GM20431 (cell line): ENCODE data around the gene PIGH.
"Not testable (repeated sequence)": the region's sequence is repeated elsewhere in the genome, so short reads cannot be mapped to it uniquely, and the experiment has no call there.

Experiments used
- in situ Hi-C: fragments of 300-500 bp; cut with MseI, MboI; formaldehyde crosslinking; loops from one replicate; pipeline ENCODE4 v1.15.0; 2020; ENCODE audit warnings: low sequenced_read_pairs; ENCODE audit not compliant: unreplicated experiment

Gene PIGH

DNA sequence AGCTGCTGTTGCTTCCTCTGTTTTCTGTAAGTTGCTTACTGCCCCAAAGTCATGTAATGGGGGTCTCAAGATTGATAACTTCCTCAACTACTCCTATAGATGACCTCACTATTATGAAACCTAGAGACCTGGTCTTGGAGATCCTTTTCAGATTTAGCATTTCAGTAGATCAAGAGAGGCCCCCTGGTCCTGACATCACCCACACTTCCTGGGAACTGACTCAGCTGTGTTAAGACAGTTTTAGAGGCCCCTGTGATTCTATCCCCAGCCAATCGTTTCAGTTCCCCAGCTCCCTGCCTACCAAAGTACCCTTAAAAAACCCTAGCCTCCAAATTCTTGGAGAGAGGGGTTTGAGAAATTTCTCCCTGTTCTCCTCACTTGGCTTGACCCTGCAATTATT, 10.4 kb upstream of the PIGH start:
- in situ Hi-C loops: no loop called here

DNA sequence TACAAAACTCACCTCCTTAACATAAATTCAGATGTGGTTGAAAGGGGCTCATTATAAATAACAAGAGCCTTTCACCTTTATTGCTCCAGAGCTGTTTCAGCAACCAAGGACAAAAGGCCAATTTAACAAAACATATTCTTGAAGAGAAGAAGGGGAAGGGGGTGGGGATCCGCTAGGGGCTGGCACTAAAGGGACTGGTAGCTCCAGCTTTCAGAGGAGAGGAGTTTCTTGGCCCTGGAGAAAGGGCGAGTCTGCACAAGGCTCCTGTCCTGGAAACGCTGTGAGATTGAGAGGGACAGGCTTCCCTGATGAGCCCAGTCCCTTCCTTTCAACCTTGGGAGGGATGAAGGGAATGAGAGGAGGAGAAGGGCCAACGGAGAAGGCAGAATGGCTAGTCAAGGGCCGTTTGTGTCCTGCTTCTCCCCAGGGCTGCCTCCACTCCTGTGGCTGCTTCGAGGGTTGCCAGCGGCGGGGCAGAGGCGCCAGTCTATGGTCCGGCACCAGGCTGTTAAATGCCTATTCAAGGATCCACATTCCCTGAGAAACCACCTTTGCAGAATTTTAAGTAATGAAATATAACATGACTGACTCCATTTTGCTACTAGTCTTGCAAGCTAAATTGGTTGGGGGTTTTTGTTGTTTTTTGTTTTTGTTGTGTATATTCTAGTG, 9.7 kb upstream of the PIGH start:
- in situ Hi-C loops: no loop called here

DNA sequence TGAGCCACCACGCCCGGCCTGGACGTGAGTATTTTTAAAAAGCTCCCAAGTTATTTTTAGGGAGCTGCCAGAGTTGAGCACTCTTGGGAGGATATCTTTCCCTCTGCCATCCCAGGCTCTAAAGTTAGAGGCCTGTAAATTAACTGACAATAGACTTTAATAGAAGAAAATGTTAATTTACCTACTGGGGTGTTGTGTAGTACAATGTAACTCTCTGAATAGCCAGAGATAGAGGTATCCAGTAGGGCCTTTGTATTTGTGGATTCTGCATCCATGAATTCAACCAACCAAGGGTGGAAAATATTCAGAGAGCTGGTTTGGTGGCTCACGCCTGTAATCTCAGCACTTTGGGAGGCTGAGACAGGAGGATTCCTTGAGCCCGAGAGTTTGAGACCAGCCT, 7.6 kb upstream of the PIGH start:
- in situ Hi-C loops: no loop called here

DNA sequence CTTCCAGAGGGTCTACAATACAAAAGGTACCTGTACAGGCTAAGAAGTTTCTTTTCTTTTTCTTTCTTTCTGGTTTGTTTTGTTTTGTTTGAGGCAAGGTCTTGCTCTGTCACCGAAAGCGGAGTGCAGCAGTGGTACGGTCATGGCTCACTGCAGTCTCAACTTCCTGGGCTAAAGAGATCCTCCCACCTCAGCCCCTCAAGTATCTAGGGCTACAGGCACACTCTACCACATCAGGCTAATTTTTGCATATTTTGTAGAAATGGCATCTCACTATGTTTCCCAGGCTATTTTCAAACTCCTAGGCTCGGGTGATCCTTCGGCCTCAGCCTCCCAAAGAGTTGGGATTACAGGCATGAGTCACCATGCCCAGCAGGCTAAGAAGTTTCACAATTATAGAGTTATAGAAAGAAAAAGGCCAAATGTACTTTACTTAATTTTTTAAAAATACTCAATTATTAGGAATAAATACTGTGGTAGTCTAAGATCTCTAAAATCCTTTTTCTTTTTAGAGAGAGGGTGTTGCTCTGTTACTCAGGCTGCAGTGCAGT, 3.0 kb upstream of the PIGH start:
- in situ Hi-C loops: no loop called here

DNA sequence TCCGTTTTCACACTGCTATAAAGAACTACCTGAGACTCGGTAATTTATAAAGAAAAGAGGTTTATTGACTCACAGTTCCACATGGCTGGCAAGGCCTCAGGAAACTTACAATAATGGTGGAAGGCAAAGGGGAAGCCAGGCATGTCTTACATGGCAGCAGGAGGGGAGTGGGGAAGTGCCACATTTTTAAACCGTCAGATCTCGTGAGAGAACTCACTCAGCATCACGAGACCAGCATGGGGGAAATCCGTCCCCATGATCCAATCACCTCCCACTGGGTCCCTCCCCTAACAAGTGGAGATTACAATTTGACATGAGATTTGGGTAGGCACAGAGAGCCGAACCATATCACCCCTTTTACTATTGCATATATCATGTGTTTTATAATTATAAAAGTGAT, 2.0 kb upstream of the PIGH start:
- in situ Hi-C loops: no loop called here

DNA sequence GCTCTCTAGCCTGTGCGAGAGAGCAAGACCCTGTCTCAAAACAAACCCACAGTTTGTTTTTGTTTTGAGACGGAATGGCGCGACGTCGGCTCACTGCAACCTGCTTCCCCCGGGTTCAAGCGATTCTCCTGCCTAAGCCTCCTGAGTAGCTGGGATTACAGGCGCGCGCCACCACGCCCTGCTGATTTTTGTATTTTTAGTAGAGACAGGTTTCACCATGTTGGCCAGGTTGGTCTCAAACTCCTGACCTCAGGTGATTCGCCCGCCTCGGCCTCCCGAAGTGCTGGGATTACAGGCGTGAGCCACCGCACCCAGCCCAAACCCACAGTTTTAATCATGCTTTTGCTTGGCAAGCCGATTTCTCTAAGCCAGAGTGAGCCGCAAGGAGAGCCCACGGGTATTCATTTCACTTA, 500 bp upstream of the PIGH start:
- in situ Hi-C loops: not testable (repeated sequence)

DNA sequence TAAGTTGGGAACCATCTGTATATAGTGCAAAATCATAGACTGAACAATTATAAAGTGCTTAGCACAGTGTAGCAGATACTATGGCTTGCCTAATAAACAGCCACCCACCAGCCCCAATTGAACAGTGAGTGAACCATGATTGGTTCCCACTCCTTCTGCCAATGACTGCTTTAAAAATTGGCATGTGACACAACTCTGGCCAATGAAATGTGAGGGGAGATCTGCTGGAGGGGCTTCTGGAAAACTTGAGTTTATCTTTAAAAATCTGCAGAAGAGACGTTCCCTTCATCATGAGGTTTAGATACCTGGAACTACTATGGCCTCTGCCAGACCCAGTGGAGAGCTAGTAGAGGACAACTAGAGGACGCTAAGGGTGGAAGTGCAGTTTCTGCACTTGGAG, 4.7 kb downstream of the PIGH start:
- in situ Hi-C loops: no loop called here

DNA sequence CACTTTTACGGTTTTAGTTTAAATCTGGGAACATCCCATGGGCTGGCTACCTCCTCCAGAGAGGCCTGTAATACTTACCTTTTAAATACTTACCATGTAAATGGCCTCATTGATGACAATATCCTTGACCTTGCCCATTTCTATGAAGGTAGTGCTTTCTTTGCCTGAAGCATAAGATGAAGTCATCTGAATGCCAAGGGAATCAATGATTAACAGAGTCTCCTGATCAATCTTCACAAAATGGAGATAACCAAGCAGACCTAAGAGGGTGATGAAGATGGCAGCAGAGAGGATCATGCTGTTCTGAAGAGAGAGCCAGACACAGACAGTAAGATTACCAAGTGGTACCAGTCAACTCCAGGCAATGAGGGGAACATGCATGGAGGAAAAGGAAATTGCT, 6.4 kb downstream of the PIGH start:
- in situ Hi-C loops: not testable (repeated sequence)

DNA sequence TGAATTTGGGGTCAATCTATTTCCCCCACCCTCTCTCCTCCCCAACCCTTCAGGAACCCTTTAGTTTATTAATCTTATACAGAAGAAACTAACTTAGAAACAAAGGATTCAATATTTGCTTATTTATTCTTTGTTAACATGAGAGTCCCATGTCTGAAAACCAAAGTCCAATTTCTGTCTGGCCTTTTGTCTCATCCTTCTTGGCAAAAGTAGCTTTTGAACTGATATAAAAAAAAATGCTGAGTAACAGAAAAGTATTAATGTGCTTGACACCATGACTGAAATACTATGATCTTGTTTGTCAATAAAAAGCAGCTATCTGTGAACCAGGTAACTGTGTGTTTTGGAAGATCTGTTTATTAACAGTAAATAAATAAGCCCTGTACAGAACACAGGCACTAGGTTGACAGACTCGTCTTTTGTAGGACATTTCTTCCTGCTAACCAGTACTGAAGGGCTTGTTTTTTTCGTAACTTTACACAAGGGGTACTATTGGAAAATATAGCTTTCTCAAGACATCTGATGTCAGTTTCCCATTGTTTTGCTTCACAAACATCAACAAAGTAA, 10.8 kb downstream of the PIGH start:
- in situ Hi-C loops: no loop called here

DNA sequence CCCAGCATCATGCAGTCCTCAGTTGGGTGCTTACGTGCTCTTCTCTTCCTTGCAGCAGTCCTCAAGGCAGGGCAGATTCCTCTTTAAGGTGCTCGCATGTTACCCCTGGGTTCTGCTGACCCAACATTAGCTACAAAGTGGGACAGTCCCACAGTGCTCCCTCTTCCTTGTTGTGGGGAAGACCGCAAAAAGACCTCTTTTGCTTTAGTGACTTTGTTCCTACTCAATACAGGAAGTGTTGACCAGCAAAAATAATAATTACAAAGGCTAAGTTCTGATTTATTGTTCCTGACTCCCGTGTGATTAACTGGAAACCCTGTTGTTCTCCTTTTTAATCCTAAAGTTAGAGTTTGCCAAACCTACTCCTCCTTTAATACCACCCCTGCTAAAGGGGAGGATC, 13.7 kb downstream of the PIGH start:
- in situ Hi-C loops: no loop called here

DNA sequence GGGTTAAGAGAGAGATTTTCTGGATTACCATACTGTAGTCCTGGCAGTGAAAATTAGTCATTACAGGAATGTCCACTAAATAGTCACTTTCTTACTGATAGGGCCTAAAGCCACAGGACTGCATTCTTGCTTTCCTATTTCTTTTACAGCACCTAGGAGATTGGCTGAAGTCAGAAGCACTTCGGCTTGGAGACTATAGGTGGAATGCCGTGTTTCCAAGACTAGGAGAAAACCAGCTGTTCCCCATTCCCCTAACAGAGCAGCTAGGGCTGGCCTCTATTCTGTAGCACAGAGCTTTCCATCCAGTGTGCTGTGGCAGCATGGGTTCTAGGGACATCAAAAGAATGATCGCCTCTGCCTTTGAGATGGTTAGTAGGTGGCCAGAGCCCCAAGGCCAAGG, 15.1 kb downstream of the PIGH start:
- in situ Hi-C loops: no loop called here

DNA sequence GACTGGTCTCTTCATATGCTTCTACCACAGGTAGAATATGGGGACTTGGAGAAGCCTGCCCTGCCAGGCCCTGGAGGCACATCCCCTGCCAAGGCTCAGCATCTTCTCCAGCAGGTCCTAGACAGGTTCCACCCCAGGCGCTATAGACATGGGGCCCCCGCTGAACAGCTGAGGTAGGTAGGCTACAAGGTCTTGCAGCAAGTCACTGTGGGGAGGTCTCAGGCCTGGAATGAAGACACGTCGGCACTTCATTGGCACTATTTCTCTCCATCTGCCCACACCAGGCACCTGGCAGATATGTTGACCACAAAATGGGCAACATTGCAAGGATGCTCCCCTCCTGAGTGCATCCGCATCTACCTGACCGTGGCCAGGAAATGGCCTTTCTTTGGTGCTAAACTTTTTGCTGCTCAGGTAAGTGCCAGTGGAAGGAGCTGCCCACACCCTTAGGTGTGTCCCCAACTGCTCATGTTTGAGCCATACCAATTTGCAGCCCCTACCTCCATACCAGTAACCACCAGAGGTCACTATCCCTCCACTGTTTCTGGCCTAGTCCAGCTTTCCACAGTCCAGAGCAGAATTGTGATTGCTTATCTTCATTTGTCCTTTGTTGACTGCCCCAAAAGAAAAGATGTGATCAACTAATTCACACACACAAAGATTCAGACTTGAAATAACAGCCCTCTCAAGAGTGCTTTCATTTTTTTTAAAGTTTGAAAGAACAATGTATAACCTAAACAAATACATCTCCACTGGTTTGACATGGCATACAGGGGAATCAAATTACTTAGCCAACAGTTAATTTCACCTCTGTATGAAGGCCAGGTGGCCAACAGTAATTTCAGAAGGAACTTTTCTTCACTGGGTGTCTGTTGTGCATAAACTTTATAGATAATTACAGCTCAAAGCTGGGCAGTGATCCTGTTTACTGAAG, 16.1 kb downstream of the PIGH start:
- in situ Hi-C loops: no loop called here

DNA sequence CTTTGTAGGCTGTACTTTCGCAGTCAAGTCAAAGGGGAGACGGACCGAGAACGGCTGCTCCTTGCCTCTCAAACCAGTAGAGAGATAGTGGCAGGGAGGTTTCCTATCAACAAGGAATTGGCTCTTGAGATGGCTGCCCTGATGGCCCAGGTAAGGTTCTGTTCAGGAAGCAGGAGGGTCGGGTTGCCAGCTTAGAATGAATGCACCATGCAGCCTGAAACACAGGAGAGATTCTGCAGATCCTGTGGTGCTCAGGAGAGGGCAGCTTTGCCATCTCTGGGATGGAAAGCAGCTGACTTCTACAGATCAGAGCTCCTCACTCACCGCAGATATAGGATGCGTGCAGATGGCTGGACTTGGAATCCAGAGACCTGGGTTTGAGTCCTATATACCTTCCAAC, 18.0 kb downstream of the PIGH start:
- in situ Hi-C loops: no loop called here

DNA sequence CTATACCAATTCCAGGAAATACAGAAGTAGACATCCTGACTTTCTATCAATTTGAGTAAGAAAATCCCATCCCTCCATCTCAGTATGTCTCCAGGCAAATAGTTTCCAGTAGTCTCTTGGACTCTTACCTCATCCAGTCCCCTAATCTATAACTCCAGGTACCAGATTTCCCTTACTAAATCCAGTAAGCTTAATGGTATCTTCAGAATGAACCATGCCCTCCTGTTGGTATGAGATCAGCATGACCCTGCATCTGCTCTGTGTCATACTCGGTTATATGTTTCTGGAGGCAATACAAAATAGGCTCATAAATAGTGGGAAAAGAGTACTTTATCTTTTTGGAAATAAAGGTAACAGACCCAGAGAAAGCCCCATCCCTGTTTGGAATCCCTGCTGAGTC, 18.4 kb downstream of the PIGH start:
- in situ Hi-C loops: no loop called here

DNA sequence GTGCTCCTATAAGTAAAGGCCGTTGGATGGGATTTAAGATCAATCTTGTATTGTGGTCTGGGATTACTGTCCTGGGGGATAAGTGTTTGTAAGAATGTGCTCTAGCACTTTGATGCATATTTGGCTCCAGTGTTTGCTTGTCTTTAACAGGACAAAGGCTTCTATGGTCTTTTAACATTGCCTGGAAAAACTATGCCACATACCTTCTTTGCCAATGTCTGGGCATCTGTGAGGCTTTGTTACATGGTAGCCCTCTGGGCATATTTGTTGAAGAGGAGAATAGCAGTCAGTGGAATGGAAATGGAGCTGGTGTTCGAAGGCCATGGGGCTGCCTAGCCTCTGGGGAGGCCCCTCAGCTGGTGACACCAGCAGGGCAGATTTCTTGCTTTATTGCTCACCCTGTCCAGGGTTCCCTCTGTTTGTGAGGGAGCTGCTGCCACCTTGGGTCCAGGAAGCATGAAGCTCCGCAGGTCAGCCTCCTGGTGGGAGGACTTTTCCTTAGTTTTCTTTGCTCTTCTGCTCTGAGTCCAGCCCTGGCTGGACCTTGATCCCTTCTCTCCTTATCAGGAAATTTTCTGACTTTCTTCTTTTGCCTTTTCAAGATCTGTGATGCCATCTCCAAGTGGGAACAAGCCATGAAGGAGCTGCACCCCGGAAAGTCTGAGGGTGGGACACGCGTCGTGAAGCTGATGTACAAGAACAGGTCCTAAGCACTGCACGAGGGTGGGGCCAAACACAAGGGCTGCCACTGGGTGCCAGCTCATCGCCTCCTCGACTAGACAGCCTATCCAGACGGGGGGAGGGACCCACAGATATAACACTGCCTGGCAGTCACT, 19.5 kb downstream of the PIGH start:
- in situ Hi-C loops: no loop called here

DNA sequence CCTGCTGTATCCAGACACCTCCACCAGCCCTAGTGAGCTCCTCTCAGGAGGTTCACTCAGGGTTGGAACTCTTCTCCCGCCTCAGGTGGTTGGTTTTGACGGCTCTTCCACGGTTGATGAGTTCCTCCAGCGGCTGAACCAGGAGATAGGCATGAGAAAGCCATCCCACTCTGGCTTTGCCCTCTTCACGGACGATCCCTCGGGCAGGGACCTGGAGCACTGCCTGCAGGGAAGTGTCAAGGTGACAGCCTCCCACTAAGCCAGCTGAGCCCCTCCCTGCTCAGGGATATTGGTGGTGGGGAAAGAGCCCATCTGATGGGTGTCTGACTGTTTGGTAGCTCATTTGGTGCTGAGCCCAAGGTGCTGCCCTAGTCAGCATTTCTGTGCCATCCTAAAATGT, 20.4 kb downstream of the PIGH start:
- in situ Hi-C loops: loop anchor here (10.0 kb wide), 1 partner anchor 155 kb away; no protein-coding TSS in a partner anchor

DNA sequence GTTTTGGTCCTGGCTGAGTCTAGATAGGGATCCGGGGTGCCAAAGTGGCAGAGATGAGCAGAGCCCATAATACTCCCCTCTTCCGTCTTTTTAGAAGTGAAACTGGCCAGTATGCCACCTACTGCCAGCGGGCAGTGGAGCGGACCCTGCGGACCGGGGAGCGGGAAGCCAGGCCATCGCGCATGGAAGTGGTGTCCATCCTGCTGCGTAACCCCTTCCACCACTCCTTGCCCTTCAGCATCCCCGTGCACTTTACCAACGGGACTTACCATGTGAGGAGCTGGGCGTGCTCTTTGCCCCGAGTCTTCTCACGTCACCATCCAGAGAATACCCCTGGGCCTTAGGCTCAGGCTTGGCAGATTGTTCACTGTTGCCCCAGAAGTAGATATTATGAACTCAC, 21.0 kb downstream of the PIGH start:
- in situ Hi-C loops: loop anchor here (10.0 kb wide), 1 partner anchor 154 kb away; no protein-coding TSS in a partner anchor

DNA sequence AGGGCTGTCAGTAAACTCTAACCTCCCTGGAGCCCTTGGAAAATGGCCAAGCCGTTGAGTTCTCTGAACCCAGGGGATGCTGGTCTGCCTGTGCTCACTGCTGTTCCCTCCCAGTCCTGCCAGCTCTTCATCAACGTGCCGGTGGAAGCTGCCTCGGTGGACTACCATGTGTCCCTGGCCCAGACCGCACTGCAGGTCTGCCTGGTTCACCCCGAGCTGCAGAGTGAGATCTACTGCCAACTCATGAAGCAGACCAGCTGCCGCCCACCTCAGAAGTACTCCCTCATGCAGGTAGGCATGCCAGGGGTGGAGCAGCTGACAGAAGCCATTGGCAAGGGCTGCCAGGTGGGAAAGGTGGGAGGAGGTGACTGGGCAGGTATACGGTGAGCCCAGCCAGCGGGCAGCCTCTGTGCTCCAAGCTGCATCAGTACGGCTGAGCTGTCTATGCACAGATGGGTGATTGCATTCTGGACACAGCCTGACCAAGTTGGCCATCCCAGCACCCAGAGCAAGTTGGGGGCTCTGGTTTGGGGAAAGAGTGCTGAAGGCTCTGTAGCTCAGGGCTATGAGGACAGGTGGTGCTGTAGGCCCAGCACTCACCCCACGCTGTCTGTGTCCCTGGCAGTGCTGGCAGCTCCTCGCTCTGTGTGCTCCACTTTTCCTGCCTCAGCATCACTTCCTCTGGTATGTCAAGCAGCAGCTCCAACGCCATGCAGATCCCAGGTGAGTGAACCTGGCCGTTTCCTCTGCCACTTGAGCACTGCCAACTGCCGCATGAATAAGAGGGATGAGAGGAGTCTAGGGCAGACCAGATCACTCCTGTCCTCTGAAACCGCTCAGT, 21.9 kb downstream of the PIGH start:
- in situ Hi-C loops: loop anchor here (10.0 kb wide), 1 partner anchor 153 kb away; no protein-coding TSS in a partner anchor
